Activated naive CD4-positive, alpha-beta T cell treated with anti-CD3 and anti-CD28 coated beads, Interleukin-2, amount 50 U/mL, for 72 hours (primary cell): Measurements from ENCODE around the gene PUM1. TPM values are rescaled to one million over a fixed set of nuclear protein-coding genes. Genes with fewer than 3 reads are reported as not detected.

ENCODE experiments used
- ATAC-seq, 2 donors: fragments of 150-1000 bp; cut with Tn5 transposase; 2 replicates each; pipeline ENCODE4 v1.10.0; 2021; ENCODE audit warnings: mild to moderate bottlenecking in 2 of 2, moderate library complexity in 2 of 2
- DNase-seq, 2 donors: peaks; one replicate each; pipeline ENCODE4 v3.0.0; 2021 to 2022; ENCODE audit warnings: low spot score in 2 of 2
- H3K27ac Mint-ChIP-seq, 2 donors: one replicate each; pipeline ENCODE4 v1.8.0; 2022; ENCODE audit warnings: mild to moderate bottlenecking in 2 of 2, mixed read lengths in 2 of 2
- H3K36me3 Mint-ChIP-seq, 2 donors: one replicate each; pipeline ENCODE4 v1.8.0; 2022; ENCODE audit warnings: mixed read lengths in 2 of 2
- H3K9me3 Mint-ChIP-seq, 2 donors: one replicate each; pipeline ENCODE4 v1.8.0; 2022; ENCODE audit warnings: mixed read lengths in 2 of 2
- total RNA-seq, 2 donors: library from RNA; stranded (reverse); gene quantifications; one replicate each; pipeline ENCODE4 v1.2.3, GENCODE V29; 2022

The PUM1 gene
- total RNA-seq, 2 donors from 2014 or later = 107 to 118 TPM

GRCh38 chr1:30891227-30891552 is 174.3 kb downstream of the PUM1 start:
- Mint-ChIP-seq H3K9me3 (peaks cover 0 to 4% of the 10 kb centered on the region in 2 donors), H3K27ac (no peak overlapping the region), H3K36me3 (no peaks in the 10 kb centered on the region)
- DNase-seq = no peak
- no peak for ATAC-seq

- H3K27ac Mint-ChIP-seq = no peak overlapping the region
- H3K36me3 Mint-ChIP-seq = no peaks in the 10 kb centered on the region
- H3K9me3 Mint-ChIP-seq = peaks cover 0 to 4% of the 10 kb centered on the region in 2 donors
- ATAC-seq (no peak), DNase-seq (no peak)
These were observed 174.9 kb downstream of the PUM1 start for GRCh38 chr1:30890502-30891226.

DNA sequence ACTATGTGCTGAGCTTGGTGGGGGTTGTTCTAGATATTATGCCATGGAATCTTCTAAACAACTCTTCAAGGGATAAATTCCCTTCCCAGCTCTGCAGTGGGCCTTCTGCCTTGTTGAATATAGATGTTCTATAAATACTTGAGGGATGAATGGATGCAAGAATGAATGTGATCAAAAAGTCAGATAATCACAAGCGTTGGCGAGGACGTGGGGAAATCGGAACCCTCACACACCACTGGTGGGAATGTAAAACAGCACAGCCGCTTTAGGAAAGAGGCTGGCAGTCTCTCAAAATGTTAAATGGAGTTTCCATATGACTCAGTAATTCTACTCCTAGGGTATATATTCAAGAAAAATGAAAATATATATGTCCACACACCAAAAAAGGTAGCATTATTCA is 176.0 kb downstream of the PUM1 start:
- no peak for ATAC-seq
- DNase-seq = no peak
- no peaks in the 10 kb centered on the region for H3K36me3 Mint-ChIP-seq
- H3K27ac Mint-ChIP-seq = no peak overlapping the region
- peaks cover 0 to 4% of the 10 kb centered on the region in 2 donors for H3K9me3 Mint-ChIP-seq

- ATAC-seq = no peak
- H3K36me3 Mint-ChIP-seq = no peaks in the 10 kb centered on the region
- peaks cover 0 to 1% of the 10 kb centered on the region in 2 donors for H3K9me3 Mint-ChIP-seq
- no peak overlapping the region for H3K27ac Mint-ChIP-seq
- DNase-seq = no peak
These were observed 176.5 kb downstream of the PUM1 start for GRCh38 chr1:30888975-30889374.

- no peak for DNase-seq
- Mint-ChIP-seq H3K27ac (no peak overlapping the region), H3K9me3 (no peaks in the 10 kb centered on the region), H3K36me3 (no peaks in the 10 kb centered on the region)
- no peak for ATAC-seq
These were observed 177.1 kb downstream of the PUM1 start for GRCh38 chr1:30888391-30888790.

- DNase-seq (no peak), ATAC-seq (no peak)
- no peaks in the 10 kb centered on the region for H3K36me3 Mint-ChIP-seq
- H3K9me3 Mint-ChIP-seq = no peaks in the 10 kb centered on the region
- peak overlapping the region in 1 of 2 donors; percentile 28 for H3K27ac Mint-ChIP-seq
These were observed 177.8 kb downstream of the PUM1 start for GRCh38 chr1:30887485-30888315.

DNA sequence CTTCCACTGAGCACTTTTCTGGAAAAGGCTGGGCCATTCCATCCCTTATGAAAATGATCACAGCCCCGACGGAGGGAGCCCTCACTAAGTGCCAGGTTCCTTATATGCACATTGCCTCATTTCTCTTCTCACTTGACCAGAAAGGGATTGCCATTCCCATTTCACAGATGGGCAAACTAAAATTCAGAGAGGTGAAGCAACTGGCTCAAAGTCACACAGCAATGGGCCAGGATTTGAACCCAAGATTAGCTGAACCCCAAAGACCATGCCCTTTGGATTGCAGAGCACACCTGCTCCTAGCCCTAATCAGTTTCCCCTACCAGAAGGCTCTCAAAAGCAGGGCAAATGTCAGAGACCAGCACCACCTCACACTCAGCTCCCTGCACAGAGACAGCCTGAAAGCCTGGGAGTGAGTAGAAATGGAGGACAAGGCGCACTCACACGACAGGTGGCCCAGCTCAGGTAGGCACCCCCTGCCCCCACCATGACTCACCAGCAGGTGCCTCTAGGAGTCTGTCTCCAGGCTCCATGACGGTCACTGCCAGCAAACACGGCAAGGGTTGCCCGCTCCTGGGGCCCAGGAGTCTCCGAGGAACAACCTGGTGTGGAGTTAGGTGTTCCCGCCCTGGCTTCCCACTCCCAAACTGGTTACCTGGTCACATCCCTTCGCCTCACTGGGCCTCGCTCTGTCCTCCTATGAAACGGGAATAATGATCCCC is 178.6 kb downstream of the PUM1 start:
- no peak overlapping the region for H3K27ac Mint-ChIP-seq
- H3K9me3 Mint-ChIP-seq = no peaks in the 10 kb centered on the region
- no peak for ATAC-seq
- no peaks in the 10 kb centered on the region for H3K36me3 Mint-ChIP-seq
- DNase-seq = no peak

DNA sequence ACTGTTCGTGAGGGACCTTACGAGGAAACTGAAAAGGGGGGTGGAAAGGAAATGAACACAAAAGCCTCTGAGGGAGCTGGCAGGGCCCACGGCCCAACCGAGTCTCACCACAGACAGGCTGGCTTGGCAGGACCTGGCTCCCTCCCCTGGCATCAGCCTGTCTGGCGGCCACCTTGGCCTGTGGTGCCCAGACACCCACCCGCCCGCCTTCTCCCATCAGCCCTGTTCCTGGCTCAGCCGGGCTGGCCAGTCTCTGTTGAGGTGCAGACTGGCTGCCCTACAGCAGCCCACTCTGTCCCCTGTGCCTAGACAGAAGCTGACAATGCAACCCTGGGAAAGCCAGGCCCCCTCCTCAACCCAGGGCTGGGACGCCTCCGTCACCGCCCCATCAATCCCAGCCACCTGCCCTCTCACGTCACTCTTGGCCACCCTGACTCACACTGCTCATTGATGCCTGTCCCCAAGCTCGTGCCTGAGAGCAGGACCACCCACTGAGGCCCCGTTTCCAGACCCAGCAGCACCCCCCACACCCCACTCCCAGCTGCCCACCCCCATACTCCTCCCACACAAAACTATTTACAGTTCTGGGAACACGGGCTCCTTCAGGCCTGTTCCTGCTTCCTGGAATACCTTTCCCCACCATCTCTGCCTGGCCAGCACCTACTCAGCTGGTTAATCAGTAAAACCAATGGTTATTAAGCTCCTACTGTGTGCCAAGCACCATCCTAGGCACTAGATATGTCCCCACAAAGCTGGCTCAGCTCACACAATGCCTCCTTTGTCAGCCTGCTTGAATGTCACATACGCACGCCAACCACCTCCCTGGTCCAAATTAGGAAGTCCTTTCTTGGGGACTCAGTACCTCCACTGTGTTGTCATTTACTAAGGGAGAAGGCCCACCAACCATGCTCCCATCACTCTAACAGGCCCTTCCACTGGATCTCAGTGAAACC is 179.7 kb downstream of the PUM1 start:
- H3K36me3 Mint-ChIP-seq = no peaks in the 10 kb centered on the region
- no peak overlapping the region for H3K27ac Mint-ChIP-seq
- H3K9me3 Mint-ChIP-seq = no peaks in the 10 kb centered on the region
- DNase-seq (no peak), ATAC-seq (no peak)

DNA sequence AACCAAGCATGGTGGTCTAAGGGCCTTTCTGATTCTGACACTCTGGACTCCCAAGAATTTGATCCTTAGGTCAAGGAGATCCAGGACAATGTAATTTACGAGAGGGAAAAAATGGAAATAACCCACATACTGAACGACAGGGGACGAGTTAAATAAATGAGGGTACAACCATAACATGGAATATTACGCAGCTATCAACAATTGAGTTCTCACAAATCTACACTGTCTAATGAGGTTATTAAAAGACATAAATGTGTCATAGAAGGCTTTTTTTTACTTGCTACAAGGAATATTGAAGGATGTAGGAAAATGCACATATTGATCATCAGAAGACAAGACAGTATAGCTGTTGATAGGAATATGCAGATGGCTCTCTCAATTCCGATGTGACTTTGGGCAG is 180.8 kb downstream of the PUM1 start:
- H3K36me3 Mint-ChIP-seq = no peaks in the 10 kb centered on the region
- no peaks in the 10 kb centered on the region for H3K9me3 Mint-ChIP-seq
- H3K27ac Mint-ChIP-seq = no peak overlapping the region
- DNase-seq (no peak), ATAC-seq (no peak)

DNA sequence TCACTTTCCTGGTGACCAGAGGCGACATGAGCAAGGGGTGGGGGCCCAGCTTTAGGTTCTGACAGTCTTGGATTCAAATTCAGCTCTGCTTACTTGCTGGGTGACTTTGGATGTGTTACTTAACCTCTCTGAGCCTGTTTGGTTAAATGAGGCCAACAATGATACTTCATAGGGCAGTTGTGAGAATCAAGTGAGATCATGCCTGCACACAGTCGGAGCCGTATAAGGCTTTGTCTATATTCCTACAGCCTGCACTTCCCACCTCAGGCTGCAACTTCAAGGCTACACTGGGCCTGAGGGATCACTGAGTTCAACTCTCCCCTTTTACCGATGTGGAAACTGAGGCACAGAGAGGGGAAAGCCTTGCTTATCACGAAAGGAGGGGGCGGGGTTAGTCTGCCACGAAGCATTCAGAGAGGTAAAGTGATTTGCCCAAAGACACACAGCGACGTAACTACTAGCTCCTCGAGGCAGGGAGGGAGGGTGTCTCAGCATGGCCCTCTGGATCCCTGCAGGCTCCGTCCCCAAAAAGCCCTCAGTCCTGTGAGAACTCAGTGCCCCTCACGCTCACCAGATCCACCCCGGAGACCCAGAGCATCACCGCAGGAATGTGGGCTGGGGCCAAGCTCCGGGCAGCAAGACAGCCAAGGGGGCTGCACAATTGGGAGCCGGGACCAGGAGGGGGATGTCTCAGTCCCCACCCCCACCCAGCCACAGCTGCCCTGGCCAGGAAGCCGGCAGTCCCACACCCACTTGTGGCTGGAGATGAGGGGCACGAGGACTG is 181.9 kb downstream of the PUM1 start:
- H3K36me3 Mint-ChIP-seq = no peaks in the 10 kb centered on the region
- no peak for DNase-seq
- ATAC-seq = no peak
- H3K27ac Mint-ChIP-seq = no peak overlapping the region
- no peaks in the 10 kb centered on the region for H3K9me3 Mint-ChIP-seq

- Mint-ChIP-seq H3K9me3 (no peaks in the 10 kb centered on the region), H3K27ac (no peak overlapping the region), H3K36me3 (no peaks in the 10 kb centered on the region)
- ATAC-seq = no peak
- no peak for DNase-seq
These were observed 182.7 kb downstream of the PUM1 start for GRCh38 chr1:30882678-30883388.

Other genes with a start within 250 kb of the PUM1 start
- gene SDC3, start 157.0 kb downstream of the PUM1 start, total RNA-seq = 1 to 10 TPM in 1 of 2 donors, not detected in 1; 1.7 TPM
- gene NKAIN1, start 174.2 kb upstream of the PUM1 start, total RNA-seq = not detected
- 100 to 1,000 TPM in 1 of 2 donors, 10 to 100 TPM in 1; 94.8 to 103 TPM for gene SNRNP40, start 231.1 kb upstream of the PUM1 start, total RNA-seq
- gene ZCCHC17, start 231.3 kb upstream of the PUM1 start, total RNA-seq = 10 to 100 TPM; 15.1 to 31.1 TPM